ENCODE data around the gene BIRC5.

BIRC5 gene

DNA sequence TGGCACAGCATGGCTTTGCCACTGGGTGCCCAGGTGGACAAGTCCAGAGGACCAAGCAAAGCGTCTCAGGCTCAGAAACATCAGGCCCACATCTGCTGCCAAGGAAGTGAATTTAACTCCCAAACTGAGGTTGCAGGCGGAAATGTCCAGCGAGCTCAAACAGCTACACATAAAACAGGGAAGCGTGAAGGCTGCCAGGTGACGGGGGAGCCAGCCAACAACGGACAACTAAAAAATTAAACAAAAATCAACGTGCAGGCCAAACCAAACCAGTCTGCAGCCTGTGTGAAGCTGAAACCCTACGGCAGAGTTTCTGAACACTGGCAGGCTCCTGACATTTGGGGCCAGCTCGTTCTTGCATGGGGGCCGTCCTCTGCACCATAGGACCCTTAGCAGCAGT lies 29.7 kb upstream of the BIRC5 start:
- TF ChIP-seq, protein P1, sequence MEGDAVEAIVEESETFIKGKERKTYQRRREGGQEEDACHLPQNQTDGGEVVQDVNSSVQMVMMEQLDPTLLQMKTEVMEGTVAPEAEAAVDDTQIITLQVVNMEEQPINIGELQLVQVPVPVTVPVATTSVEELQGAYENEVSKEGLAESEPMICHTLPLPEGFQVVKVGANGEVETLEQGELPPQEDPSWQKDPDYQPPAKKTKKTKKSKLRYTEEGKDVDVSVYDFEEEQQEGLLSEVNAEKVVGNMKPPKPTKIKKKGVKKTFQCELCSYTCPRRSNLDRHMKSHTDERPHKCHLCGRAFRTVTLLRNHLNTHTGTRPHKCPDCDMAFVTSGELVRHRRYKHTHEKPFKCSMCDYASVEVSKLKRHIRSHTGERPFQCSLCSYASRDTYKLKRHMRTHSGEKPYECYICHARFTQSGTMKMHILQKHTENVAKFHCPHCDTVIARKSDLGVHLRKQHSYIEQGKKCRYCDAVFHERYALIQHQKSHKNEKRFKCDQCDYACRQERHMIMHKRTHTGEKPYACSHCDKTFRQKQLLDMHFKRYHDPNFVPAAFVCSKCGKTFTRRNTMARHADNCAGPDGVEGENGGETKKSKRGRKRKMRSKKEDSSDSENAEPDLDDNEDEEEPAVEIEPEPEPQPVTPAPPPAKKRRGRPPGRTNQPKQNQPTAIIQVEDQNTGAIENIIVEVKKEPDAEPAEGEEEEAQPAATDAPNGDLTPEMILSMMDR (conservative IDR thresholded peaks at IDR 0.05; ENCODE audit: control insufficient read depth, insufficient read depth, low read depth, low read length): no peak
- no peak overlapping the region for H3K4me3 ChIP-seq (ENCODE audit: control insufficient read depth, low read depth, low read length)
- no peak for DNase-seq (ENCODE audit: low read depth)

DNA sequence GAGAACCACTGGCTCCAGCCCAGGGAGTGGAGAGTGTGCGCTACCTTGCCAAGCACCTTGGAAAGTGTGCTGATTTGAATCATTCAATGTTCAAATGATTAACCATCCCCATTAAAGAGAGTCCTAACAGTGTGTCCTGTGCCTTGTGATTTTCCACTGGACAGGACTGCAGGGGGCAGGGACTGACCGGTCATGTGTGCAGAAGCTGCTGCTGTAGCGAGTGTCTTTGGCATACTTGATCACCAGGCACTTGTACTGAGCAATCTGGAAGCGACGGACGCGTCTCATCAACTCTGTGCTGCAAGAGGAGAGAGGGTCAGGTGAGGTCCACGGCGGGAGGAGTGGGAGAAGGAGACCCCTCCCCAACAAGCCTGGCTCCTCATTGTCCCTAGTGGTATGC lies 29.2 kb upstream of the BIRC5 start:
- no peak overlapping the region for H3K4me3 ChIP-seq (ENCODE audit: control insufficient read depth, low read depth, low read length)
- TF ChIP-seq, protein P1 (conservative IDR thresholded peaks at IDR 0.05; ENCODE audit: control insufficient read depth, insufficient read depth, low read depth, low read length): no peak
- no peak for DNase-seq (ENCODE audit: low read depth)

DNA sequence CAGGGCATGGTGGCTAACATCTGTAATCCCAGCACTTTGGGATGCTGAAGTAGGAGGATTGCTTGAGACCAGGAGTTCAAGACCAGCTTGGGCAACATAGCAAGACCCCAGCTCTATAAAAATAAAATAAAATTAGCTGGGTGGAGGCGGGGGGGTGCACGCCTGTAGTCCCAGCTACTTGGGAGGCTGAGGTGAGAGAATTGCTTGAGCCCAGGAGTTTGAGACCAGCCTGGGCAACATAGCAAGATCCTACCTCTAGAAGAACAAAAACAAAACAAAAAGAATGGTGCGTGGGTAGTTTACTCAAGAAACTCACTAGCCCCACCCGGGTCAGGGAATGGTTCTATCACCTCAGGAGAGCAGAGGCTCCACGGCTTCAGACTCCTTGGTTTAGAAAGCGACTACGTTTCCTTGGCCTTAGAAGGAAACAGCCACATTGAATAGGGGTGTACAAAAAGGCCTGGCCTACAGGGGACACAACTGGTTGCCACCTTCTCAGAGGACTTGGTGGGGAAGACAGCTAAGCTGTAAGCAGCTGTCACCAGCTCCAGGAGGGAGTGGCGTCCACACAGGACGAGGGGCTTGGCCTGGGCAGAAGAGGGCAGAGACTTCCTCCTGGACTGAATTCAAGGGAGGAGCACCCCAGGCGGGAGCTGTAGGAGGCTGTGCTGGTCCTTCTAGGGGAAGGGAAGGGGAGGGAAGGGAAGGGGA lies 27.9 kb upstream of the BIRC5 start:
- peak overlapping the region; percentile 76 for H3K4me3 ChIP-seq (ENCODE audit: control insufficient read depth, low read depth, low read length)
- TF ChIP-seq, protein P1 (conservative IDR thresholded peaks at IDR 0.05; ENCODE audit: control insufficient read depth, insufficient read depth, low read depth, low read length): no peak
- peak; percentile 44 for DNase-seq (ENCODE audit: low read depth)

DNA sequence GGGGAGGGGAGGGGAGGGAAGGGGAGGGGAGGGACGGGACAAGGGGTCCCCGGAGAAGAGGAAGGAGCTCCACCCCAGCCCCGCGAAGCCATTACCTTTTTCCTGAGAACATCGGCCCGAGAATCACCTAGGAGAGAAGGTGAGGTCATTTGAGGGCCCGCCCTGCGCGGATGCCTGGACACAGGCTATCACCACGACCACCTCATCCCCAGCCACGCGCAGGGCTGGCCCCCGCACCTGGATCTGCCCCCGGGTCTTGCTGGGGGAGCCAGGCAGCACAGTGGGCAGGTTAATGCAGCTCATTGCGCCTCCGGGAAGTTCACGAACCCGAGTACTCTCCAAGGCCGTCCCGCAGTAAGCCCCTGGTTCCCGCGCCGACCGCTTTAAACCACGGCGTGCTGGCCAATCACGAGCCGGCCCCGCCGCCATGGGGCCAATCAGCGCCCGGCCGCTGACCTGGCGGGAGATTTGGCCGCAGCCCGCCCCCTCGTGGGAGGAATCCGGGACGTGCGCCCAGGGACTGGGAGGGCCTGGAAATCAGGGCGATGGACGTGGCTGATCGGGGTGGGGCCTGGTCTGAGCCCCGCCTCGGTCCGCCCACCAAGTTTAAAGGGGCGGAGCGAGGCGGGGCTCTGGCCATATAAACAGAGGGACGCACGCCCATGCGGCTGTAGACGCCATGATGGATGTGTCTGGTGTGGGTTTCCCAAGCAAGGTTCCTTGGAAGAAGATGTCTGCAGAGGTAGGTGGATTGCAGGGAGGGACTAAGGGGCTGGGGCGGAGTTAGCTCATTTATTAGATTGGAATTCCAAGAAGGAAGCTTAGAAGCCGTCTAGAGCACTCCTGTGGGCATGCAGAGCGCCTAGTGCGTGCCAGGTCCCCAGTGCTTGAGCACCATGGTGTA lies 27.1 kb upstream of the BIRC5 start, which contains the start of the genes AFMID and TK1:
Gene AFMID, plus strand, starts transcription at position 671 of the 904 bp plus-strand sequence. Its CDS starts 9 bp downstream, at position 680.
Gene TK1, minus strand, starts transcription at position 361 of the 904 bp plus-strand sequence. Its CDS starts 58 bp downstream, at position 303.
- TF ChIP-seq, protein P1 (conservative IDR thresholded peaks at IDR 0.05; ENCODE audit: control insufficient read depth, insufficient read depth, low read depth, low read length): peak; percentile 51
- peak within 1 kb of the TSS; percentile 76 for H3K4me3 ChIP-seq (ENCODE audit: control insufficient read depth, low read depth, low read length)

DNA sequence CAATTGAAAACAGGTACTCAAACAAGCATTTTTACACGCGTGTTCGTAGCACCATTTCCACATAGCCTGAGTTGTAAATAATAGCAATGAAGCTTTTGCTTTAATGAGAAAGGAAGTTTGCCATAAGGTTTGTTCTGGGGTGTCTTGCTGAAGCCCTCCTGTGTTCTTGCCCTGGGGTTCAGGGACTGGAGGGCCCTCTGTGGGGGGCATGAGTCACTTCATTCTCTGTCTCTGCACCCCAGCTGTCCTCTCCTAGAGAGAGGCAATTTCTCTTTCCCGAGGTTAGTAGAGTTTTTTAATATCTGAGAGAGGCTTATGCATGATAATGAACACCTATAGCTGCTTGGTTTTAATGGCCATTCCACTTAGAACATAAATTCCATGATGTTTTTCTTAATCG lies 17.3 kb upstream of the BIRC5 start:
- no peak for DNase-seq (ENCODE audit: low read depth)
- TF ChIP-seq, protein P1 (conservative IDR thresholded peaks at IDR 0.05; ENCODE audit: control insufficient read depth, insufficient read depth, low read depth, low read length): no peak
- H3K4me3 ChIP-seq (ENCODE audit: control insufficient read depth, low read depth, low read length): no peak overlapping the region

More for the DNA sequence above, 27.1 kb upstream of the BIRC5 start, which contains the start of the genes AFMID and TK1:
- peak; percentile 95 for DNase-seq (ENCODE audit: low read depth)

DNA sequence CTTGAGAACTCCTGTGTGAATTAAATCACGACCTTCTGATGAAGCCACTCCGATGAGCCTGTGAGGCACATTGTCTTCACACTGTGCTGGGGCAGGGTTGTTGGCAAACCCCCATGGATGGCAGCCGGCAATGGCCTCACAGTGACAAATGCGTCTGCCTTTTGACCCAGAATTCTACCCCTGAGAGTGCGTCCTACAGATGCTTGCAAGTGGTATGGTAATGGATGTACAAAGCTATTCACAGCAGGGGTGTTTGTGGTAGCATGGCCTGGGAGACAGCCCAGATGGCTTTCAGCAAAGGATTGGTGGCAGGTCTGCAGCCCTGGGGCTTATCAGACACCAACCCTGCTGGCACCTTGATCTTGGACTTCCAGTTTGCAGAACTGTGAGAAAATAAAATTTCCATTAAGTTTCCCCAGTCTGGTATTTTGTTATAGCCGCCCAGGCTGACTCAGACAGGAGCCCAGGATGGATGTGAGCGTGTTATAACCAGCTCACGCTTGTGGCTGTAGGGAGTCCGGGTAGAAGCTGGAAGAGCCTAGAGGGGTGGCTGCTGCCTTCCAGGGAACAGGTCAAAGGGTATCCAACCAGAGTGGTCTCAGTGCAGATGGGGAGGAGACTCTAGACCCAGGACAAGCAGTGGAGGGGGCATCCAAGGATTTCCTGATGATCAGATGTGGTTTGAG lies 16.8 kb upstream of the BIRC5 start:
- no peak for DNase-seq (ENCODE audit: low read depth)
- TF ChIP-seq, protein P1 (conservative IDR thresholded peaks at IDR 0.05; ENCODE audit: control insufficient read depth, insufficient read depth, low read depth, low read length): no peak
- no peak overlapping the region for H3K4me3 ChIP-seq (ENCODE audit: control insufficient read depth, low read depth, low read length)

All from fibroblast of mammary gland (primary cell).